PC-3 (cell line): Measurements from ENCODE around the gene PLA2G4C.

Experiments
- CTCF ChIP-seq: fragments of 300-600 bp; sonication (generic); conservative IDR thresholded peaks from 2 replicates; pipeline ENCODE4 v1.5.1; 2017; ENCODE audit warnings: antibody characterized with exemption, low read depth, mild to moderate bottlenecking, low read length
- EZH2 ChIP-seq: fragments of 300-600 bp; sonication (generic); IDR thresholded peaks from one replicate; pipeline ENCODE4 v1.6.1; 2017; ENCODE audit warnings: antibody characterized with exemption, mild to moderate bottlenecking, low read length; ENCODE audit not compliant: unreplicated experiment

- TF ChIP-seq CTCF (no peak), EZH2 (no peak)
Observed at GRCh38 chr19:48110350-48110966, at the start of gene PLA2G4C.
